ENCODE data around the gene APCDD1L.

APCDD1L gene

GRCh38 chr20:58466729-58467571 is 48.2 kb downstream of the APCDD1L start:
- no peak for DNase-seq (ENCODE audit: low read depth in 2 of 2)

- DNase-seq (ENCODE audit: low read depth in 2 of 2), result no peak
Measured at GRCh38 chr20:58466095-58466708, 49.0 kb downstream of the APCDD1L start.

GRCh38 chr20:58464838-58465237 is 50.4 kb downstream of the APCDD1L start:
- DNase-seq (ENCODE audit: low read depth in 2 of 2), result no peak

GRCh38 chr20:58463256-58463655 is 51.9 kb downstream of the APCDD1L start:
- DNase-seq (ENCODE audit: low read depth in 2 of 2), result no peak

- DNase-seq (ENCODE audit: low read depth in 2 of 2), result no peak
Measured at GRCh38 chr20:58461899-58462298, 53.3 kb downstream of the APCDD1L start.

GRCh38 chr20:58461104-58461503 is 54.1 kb downstream of the APCDD1L start:
- no peak for DNase-seq (ENCODE audit: low read depth in 2 of 2)

GRCh38 chr20:58459058-58459750 is 56.0 kb downstream of the APCDD1L start:
- DNase-seq (ENCODE audit: low read depth in 2 of 2), result no peak

GRCh38 chr20:58458342-58459057 is 56.7 kb downstream of the APCDD1L start:
- no peak for DNase-seq (ENCODE audit: low read depth in 2 of 2)

- no peak for DNase-seq (ENCODE audit: low read depth in 2 of 2)
Measured at GRCh38 chr20:58457083-58457695, 58.0 kb downstream of the APCDD1L start.

GRCh38 chr20:58454460-58454859 is 60.7 kb downstream of the APCDD1L start:
- DNase-seq (ENCODE audit: low read depth in 2 of 2), result no peak

- DNase-seq (ENCODE audit: low read depth in 2 of 2), result no peak
Measured at GRCh38 chr20:58453391-58453790, 61.8 kb downstream of the APCDD1L start.

GRCh38 chr20:58452667-58453255 is 62.4 kb downstream of the APCDD1L start:
- no peak for DNase-seq (ENCODE audit: low read depth in 2 of 2)

- no peak for DNase-seq (ENCODE audit: low read depth in 2 of 2)
Measured at GRCh38 chr20:58450254-58450653, 64.9 kb downstream of the APCDD1L start.

- DNase-seq (ENCODE audit: low read depth in 2 of 2), result no peak
Measured at GRCh38 chr20:58449681-58450221, 65.4 kb downstream of the APCDD1L start.

GRCh38 chr20:58448958-58449357 is 66.2 kb downstream of the APCDD1L start:
- DNase-seq (ENCODE audit: low read depth in 2 of 2), result no peak

GRCh38 chr20:58447511-58448391 is 67.4 kb downstream of the APCDD1L start:
- DNase-seq (ENCODE audit: low read depth in 2 of 2), result peak; percentile 33 to 38

- no peak for DNase-seq (ENCODE audit: low read depth in 2 of 2)
Measured at GRCh38 chr20:58446960-58447265, 68.3 kb downstream of the APCDD1L start.

- no peak for DNase-seq (ENCODE audit: low read depth in 2 of 2)
Measured at GRCh38 chr20:58446264-58446959, 68.8 kb downstream of the APCDD1L start.

- no peak for DNase-seq (ENCODE audit: low read depth in 2 of 2)
Measured at GRCh38 chr20:58444746-58445255, 70.4 kb downstream of the APCDD1L start.

Data from stimulated activated CD4-positive, alpha-beta T cell treated with anti-CD3 and anti-CD28 coated beads, Interleukin-4, amount 100 ng/mL, for 48 hours (primary cell).